K562 (cell line): ENCODE measurements around the gene PRR16.

ENCODE experiments used
- OTX1 ChIP-seq: fragments of 450-650 bp; formaldehyde crosslinking; IDR thresholded peaks from 2 replicates; pipeline ENCODE4 v1.4.0; 2022; ENCODE audit warnings: mild to moderate bottlenecking
- RNF2 ChIP-seq: sonication (generic); IDR thresholded peaks from 2 replicates; pipeline ENCODE4 v1.6.1; 2016
- TF ChIP-seq, protein P1 (sequence below): sonication (generic); formaldehyde crosslinking; IDR thresholded peaks from 2 replicates; pipeline ENCODE4 v1.8.0; 2023; ENCODE audit warnings: missing genetic modification reagents, mild to moderate bottlenecking, borderline replicate concordance

DNA sequence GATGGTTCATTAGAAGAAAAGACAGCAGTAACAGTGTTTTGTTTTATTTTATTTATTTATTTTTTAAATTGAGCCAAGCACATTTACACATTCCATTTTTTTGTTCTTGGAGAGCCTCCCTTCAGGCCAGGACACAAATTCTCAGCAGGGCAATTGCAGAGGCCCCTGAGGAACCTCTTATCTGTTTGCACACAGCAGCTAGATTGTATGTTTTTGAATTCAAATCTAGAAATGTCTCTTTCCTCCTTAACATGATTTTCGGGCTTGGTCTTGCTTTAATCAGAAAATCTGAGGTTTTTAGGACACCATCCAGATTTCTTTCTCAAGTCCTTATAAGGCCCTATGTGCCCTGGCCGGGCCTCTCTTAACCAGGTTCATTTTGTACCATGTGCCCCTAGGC lies 76.0 kb downstream of the PRR16 start:
- TF ChIP-seq, protein P1, sequence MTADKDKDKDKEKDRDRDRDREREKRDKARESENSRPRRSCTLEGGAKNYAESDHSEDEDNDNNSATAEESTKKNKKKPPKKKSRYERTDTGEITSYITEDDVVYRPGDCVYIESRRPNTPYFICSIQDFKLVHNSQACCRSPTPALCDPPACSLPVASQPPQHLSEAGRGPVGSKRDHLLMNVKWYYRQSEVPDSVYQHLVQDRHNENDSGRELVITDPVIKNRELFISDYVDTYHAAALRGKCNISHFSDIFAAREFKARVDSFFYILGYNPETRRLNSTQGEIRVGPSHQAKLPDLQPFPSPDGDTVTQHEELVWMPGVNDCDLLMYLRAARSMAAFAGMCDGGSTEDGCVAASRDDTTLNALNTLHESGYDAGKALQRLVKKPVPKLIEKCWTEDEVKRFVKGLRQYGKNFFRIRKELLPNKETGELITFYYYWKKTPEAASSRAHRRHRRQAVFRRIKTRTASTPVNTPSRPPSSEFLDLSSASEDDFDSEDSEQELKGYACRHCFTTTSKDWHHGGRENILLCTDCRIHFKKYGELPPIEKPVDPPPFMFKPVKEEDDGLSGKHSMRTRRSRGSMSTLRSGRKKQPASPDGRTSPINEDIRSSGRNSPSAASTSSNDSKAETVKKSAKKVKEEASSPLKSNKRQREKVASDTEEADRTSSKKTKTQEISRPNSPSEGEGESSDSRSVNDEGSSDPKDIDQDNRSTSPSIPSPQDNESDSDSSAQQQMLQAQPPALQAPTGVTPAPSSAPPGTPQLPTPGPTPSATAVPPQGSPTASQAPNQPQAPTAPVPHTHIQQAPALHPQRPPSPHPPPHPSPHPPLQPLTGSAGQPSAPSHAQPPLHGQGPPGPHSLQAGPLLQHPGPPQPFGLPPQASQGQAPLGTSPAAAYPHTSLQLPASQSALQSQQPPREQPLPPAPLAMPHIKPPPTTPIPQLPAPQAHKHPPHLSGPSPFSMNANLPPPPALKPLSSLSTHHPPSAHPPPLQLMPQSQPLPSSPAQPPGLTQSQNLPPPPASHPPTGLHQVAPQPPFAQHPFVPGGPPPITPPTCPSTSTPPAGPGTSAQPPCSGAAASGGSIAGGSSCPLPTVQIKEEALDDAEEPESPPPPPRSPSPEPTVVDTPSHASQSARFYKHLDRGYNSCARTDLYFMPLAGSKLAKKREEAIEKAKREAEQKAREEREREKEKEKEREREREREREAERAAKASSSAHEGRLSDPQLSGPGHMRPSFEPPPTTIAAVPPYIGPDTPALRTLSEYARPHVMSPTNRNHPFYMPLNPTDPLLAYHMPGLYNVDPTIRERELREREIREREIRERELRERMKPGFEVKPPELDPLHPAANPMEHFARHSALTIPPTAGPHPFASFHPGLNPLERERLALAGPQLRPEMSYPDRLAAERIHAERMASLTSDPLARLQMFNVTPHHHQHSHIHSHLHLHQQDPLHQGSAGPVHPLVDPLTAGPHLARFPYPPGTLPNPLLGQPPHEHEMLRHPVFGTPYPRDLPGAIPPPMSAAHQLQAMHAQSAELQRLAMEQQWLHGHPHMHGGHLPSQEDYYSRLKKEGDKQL: no peak
- no peak for TF ChIP-seq RNF2
- no peak for TF ChIP-seq OTX1 (CRISPR knock-in tag)
